ENCODE measurements around the gene HUS1. TPM values are rescaled to one million over a fixed set of nuclear protein-coding genes. Genes with fewer than 3 reads are reported as not detected.

Gene HUS1
- total and polyA plus RNA-seq, 2 of the 8 experiments (the other 6 are each of a cell fraction or from before 2014, with no cell fraction given): 15.0 to 33.0 TPM

DNA sequence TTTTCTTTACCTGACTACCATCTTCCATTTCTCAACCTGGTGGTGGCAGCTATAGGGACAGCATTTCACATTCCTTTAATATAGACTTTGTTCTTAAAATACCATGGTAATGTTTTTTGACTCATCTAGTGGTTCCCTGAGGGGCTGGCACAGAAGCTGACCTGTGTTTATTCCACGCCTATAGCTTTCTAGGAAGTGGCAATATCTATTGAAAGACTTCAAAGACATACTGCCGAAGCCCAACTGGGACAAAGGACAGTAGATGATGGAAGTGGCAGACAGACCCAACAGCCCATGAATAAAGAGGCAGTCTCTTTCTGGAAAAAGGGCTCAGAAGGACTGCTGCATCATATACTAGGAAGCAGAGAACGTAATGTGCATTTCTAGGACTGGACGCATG is 38.3 kb upstream of the HUS1 start (continued):
- no peak for TF ChIP-seq EZH2 (IDR thresholded peaks at IDR 0.05; ENCODE audit: low read depth, low read length, severe bottlenecking)
- TF ChIP-seq MAFK (IDR thresholded peaks at IDR 0.05; ENCODE audit: low read depth, low read length): no peak
- no peak for TF ChIP-seq CTBP2 (IDR thresholded peaks at IDR 0.05; ENCODE audit: borderline replicate concordance, insufficient read depth, insufficient read length, low read length)
- no peak for TF ChIP-seq GTF2F1 (IDR thresholded peaks at IDR 0.05; ENCODE audit: borderline replicate concordance, low read depth, low read length)
- no peak for TF ChIP-seq SIN3A (conservative IDR thresholded peaks at IDR 0.05 in 1 of 2, IDR thresholded peaks at IDR 0.05 in 1 of 2; ENCODE audit: low read depth in 1 of 2, low read length in 2 of 2)
- no peak for TF ChIP-seq JUND (IDR thresholded peaks at IDR 0.05; ENCODE audit: low read length)
